ENCODE results near the gene MMP24OS.

Gene MMP24OS

GRCh38 chr20:35295058-35295457, 17.1 kb upstream of the MMP24OS start:
- H3K9me3 ChIP-seq = no peaks in the 10 kb centered on the region
- intact Hi-C loops (cut with DNase I; ENCODE audit: low total_unique reads) = no loop called here
- no peaks in the 10 kb centered on the region for H3K4me1 ChIP-seq
- peaks cover 0 to 37% of the 10 kb centered on the region in 2 donors for H3K27me3 ChIP-seq
- no peak for TF ChIP-seq CTCF (IDR thresholded peaks at IDR 0.05)
- no peak overlapping the region for H3K27ac ChIP-seq
- no peak overlapping the region for H3K4me3 ChIP-seq
- no peaks in the 10 kb centered on the region for H3K36me3 ChIP-seq
- no peak for DNase-seq

- H3K36me3 ChIP-seq = no peaks in the 10 kb centered on the region
- no peak for TF ChIP-seq CTCF (IDR thresholded peaks at IDR 0.05)
- H3K4me3 ChIP-seq = no peak overlapping the region
- no peak for DNase-seq
- no peaks in the 10 kb centered on the region for H3K9me3 ChIP-seq
- intact Hi-C loops (cut with DNase I; ENCODE audit: low total_unique reads) = no loop called here
- peaks cover 0 to 37% of the 10 kb centered on the region in 2 donors for H3K27me3 ChIP-seq
- H3K27ac ChIP-seq = no peak overlapping the region
- H3K4me1 ChIP-seq = no peaks in the 10 kb centered on the region
Observed at GRCh38 chr20:35294293-35294685, 16.4 kb upstream of the MMP24OS start.

GRCh38 chr20:35293303-35294292, 15.7 kb upstream of the MMP24OS start:
- Histone ChIP-seq H3K36me3 (no peaks in the 10 kb centered on the region), H3K27ac (no peak overlapping the region), H3K27me3 (peaks cover 0 to 37% of the 10 kb centered on the region in 2 donors), H3K4me3 (no peak overlapping the region), H3K4me1 (no peaks in the 10 kb centered on the region), H3K9me3 (no peaks in the 10 kb centered on the region)
- TF ChIP-seq CTCF (IDR thresholded peaks at IDR 0.05) = no peak
- no peak for DNase-seq
- intact Hi-C loops (cut with DNase I; ENCODE audit: low total_unique reads) = no loop called here

- H3K9me3 ChIP-seq = no peaks in the 10 kb centered on the region
- no peak for TF ChIP-seq CTCF (IDR thresholded peaks at IDR 0.05)
- intact Hi-C loops (cut with DNase I; ENCODE audit: low total_unique reads) = no loop called here
- H3K27me3 ChIP-seq = peaks cover 0 to 37% of the 10 kb centered on the region in 2 donors
- H3K36me3 ChIP-seq = no peaks in the 10 kb centered on the region
- H3K4me3 ChIP-seq = no peak overlapping the region
- no peak for DNase-seq
- H3K27ac ChIP-seq = no peak overlapping the region
- no peaks in the 10 kb centered on the region for H3K4me1 ChIP-seq
Observed at GRCh38 chr20:35292504-35293285, 14.8 kb upstream of the MMP24OS start.

- TF ChIP-seq CTCF (IDR thresholded peaks at IDR 0.05) = no peak
- no peaks in the 10 kb centered on the region for H3K4me1 ChIP-seq
- H3K27ac ChIP-seq = no peak within 1 kb of the TSS
- intact Hi-C loops (cut with DNase I; ENCODE audit: low total_unique reads) = no loop called here
- no peak within 1 kb of the TSS for H3K4me3 ChIP-seq
- peaks cover 0 to 37% of the 10 kb centered on the region in 2 donors for H3K27me3 ChIP-seq
- H3K36me3 ChIP-seq = no peaks in the 10 kb centered on the region
- no peaks in the 10 kb centered on the region for H3K9me3 ChIP-seq
- DNase-seq = no peak
Observed at GRCh38 chr20:35291654-35292503, 14.0 kb upstream of the MMP24OS start, which contains the start of gene FAM83C. Gene FAM83C, minus strand, starts transcription at chr20:35292425. Its CDS starts 121 bp downstream, at chr20:35292304.
